Neural crest cell (in vitro differentiated cells): ENCODE measurements around the gene PHYH. TPM values are rescaled to one million over a fixed set of nuclear protein-coding genes. Genes with fewer than 3 reads are reported as not detected.

ENCODE experiments used
- DNase-seq: peaks from one replicate; pipeline ENCODE4 v3.0.0; 2021; ENCODE audit warnings: low read depth, mixed read lengths, low spot score
- H3K27ac Mint-ChIP-seq: one replicate; pipeline ENCODE4 v1.8.0; 2021; ENCODE audit warnings: mild to moderate bottlenecking, mixed read lengths; ENCODE audit not compliant: unreplicated experiment
- H3K27me3 Mint-ChIP-seq: 2 replicates; pipeline ENCODE4 v1.8.0; 2021; ENCODE audit warnings: low read depth, mild to moderate bottlenecking, mixed read lengths
- H3K36me3 Mint-ChIP-seq: 2 replicates; pipeline ENCODE4 v1.8.0; 2021; ENCODE audit warnings: low read depth, mild to moderate bottlenecking, mixed read lengths
- H3K4me1 Mint-ChIP-seq: 2 replicates; pipeline ENCODE4 v1.8.0; 2021; ENCODE audit warnings: mixed read lengths
- H3K4me3 Mint-ChIP-seq: one replicate; pipeline ENCODE4 v1.8.0; 2021; ENCODE audit warnings: mild to moderate bottlenecking, mixed read lengths
- H3K9me3 Mint-ChIP-seq: 2 replicates; pipeline ENCODE4 v1.8.0; 2021; ENCODE audit warnings: mixed read lengths
- CTCF ChIP-seq: fragments of 200-600 bp; sonication (generic); conservative IDR thresholded peaks from 2 replicates; pipeline ENCODE4 v1.5.0; 2021; ENCODE audit warnings: antibody characterized with exemption, mild to moderate bottlenecking
- total RNA-seq: library from RNA; stranded (reverse); gene quantifications from 2 replicates; pipeline ENCODE4 v1.2.1, GENCODE V29; 2021

PHYH gene
- total RNA-seq, 1 donor from 2014 or later: 14.9 TPM

- Mint-ChIP-seq H3K9me3 (peaks cover 3% of the 10 kb centered on the region), H3K27ac (no peak overlapping the region), H3K4me3 (no peak overlapping the region), H3K36me3 (peaks cover 35% of the 10 kb centered on the region), H3K27me3 (no peaks in the 10 kb centered on the region), H3K4me1 (no peaks in the 10 kb centered on the region)
- no peak for DNase-seq
- TF ChIP-seq CTCF: no peak
Measured at GRCh38 chr10:13328613-13329012, 28.7 kb upstream of the PHYH start.

DNA sequence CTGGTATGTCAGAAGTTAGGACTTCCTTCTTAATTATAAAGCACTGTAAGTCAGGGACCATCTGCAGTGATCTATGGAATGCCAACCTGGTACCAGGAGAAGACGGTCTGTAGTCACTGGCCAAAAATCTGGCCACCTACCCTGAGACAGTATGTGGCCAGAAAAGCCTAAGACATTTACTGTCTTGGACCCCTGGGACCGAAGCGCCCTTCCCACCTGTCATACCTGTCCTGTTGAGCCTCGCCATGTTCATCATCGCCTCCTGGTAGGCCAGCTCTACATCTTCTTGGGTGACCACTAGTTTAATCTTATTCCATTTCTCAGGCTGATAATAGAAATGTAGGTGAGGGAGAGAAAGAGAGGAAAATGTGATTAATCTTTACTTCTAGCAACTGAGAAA is 28.3 kb upstream of the PHYH start:
- Mint-ChIP-seq H3K27ac (no peak overlapping the region), H3K9me3 (peaks cover 3% of the 10 kb centered on the region), H3K36me3 (peaks cover 35% of the 10 kb centered on the region), H3K4me1 (no peaks in the 10 kb centered on the region), H3K27me3 (no peaks in the 10 kb centered on the region), H3K4me3 (no peak overlapping the region)
- no peak for DNase-seq
- no peak for TF ChIP-seq CTCF

GRCh38 chr10:13327534-13327933 is 27.7 kb upstream of the PHYH start:
- Mint-ChIP-seq H3K36me3 (peaks cover 35% of the 10 kb centered on the region), H3K27me3 (no peaks in the 10 kb centered on the region), H3K9me3 (peaks cover 3% of the 10 kb centered on the region), H3K4me1 (no peaks in the 10 kb centered on the region), H3K27ac (peak overlapping the region; percentile 83), H3K4me3 (no peak overlapping the region)
- TF ChIP-seq CTCF: no peak
- DNase-seq: no peak

DNA sequence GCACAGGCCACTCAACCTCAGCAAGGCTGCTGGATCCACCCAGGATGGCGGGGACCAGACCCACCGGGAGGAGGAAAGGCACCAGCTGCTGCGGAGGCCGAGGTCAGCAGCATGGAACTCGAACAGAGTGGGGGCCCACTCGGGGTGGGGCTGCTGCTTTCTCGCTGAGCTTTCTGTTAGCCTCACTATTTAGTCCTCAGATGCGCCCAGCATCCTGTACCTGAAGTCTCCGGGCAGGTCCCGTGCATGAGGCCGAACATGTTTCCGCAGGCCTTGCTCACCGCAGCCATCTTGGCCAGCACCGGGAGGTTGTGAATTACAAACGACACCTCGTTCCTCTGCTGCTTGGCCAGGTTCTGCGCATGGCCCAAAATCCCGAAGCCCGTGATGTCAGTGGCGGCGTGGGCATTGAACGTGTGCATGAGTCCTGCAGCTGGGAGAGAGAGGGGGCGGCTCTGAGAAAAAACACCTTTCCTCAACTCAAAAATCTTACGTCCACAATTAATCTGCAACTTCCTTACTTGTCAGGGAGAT is 22.8 kb upstream of the PHYH start:
- Mint-ChIP-seq H3K36me3 (peaks cover 24% of the 10 kb centered on the region), H3K27me3 (no peaks in the 10 kb centered on the region), H3K4me1 (no peaks in the 10 kb centered on the region), H3K9me3 (no peaks in the 10 kb centered on the region), H3K27ac (no peak overlapping the region), H3K4me3 (no peak overlapping the region)
- no peak for TF ChIP-seq CTCF
- DNase-seq: no peak

GRCh38 chr10:13321576-13321975 is 21.7 kb upstream of the PHYH start:
- Mint-ChIP-seq H3K27me3 (no peaks in the 10 kb centered on the region), H3K27ac (no peak overlapping the region), H3K9me3 (no peaks in the 10 kb centered on the region), H3K36me3 (peaks cover 24% of the 10 kb centered on the region), H3K4me1 (no peaks in the 10 kb centered on the region), H3K4me3 (no peak overlapping the region)
- TF ChIP-seq CTCF: no peak
- DNase-seq: no peak

- no peaks in the 10 kb centered on the region for H3K27me3 Mint-ChIP-seq
- H3K4me1 Mint-ChIP-seq: no peaks in the 10 kb centered on the region
- no peak overlapping the region for H3K4me3 Mint-ChIP-seq
- H3K9me3 Mint-ChIP-seq: no peaks in the 10 kb centered on the region
- peaks cover 17% of the 10 kb centered on the region for H3K36me3 Mint-ChIP-seq
- no peak for TF ChIP-seq CTCF
- DNase-seq: no peak
- no peak overlapping the region for H3K27ac Mint-ChIP-seq
Measured at GRCh38 chr10:13319166-13319565, 19.3 kb upstream of the PHYH start.
